Esophagus muscularis mucosa (tissue), 4 donors: ENCODE measurements around the gene ATRX. TPM values are rescaled to one million over a fixed set of nuclear protein-coding genes. Genes with fewer than 3 reads are reported as not detected.

Source experiments
- DNase-seq: peaks from one replicate; pipeline ENCODE4 v3.0.0-alpha.2; 2017; ENCODE audit errors: extremely low spot score
- H3K27ac ChIP-seq, 4 donors: fragments of 200-600 bp; sonication (generic); replicated peaks in 1 of 4; 1 replicate in 3 of 4; 2 replicates in 1 of 4; pipeline ENCODE4 v1.5.1; 2016 to 2019; ENCODE audit warnings: mild to moderate bottlenecking in 1 of 4
- H3K27me3 ChIP-seq, 4 donors: fragments of 200-600 bp; sonication (generic); one replicate each; pipeline versions ENCODE4 v1.5.1 to v1.6.0; 2016 to 2019
- H3K36me3 ChIP-seq, 4 donors: fragments of 200-600 bp; sonication (generic); one replicate each; pipeline ENCODE4 v1.5.1; 2016 to 2019
- H3K4me1 ChIP-seq, 4 donors: fragments of 200-600 bp; sonication (generic); one replicate each; pipeline ENCODE4 v1.5.1; 2016 to 2019
- H3K4me3 ChIP-seq, 4 donors: fragments of 200-600 bp; sonication (generic); 1 replicate in 2 of 4; 2 replicates in 2 of 4; pipeline ENCODE4 v1.5.1; 2016 to 2019; ENCODE audit warnings: mild to moderate bottlenecking in 4 of 4, moderate library complexity in 1 of 4
- H3K9me3 ChIP-seq, 4 donors: fragments of 200-600 bp; sonication (generic); 1 replicate in 3 of 4; 2 replicates in 1 of 4; pipeline ENCODE4 v1.5.1; 2016 to 2019
- CTCF ChIP-seq, 3 experiments: fragments of 200-600 bp in 2 of 3; fragments of 450-650 bp in 1 of 3; sonication (generic) in 2 of 3; IDR thresholded peaks; one replicate each; pipeline ENCODE4 v1.5.1; 2017 to 2019; ENCODE audit warnings: antibody characterized with exemption in 3 of 3, mild to moderate bottlenecking in 2 of 3, moderate library complexity in 1 of 3
- EP300 ChIP-seq: sonication (generic); formaldehyde crosslinking; IDR thresholded peaks from one replicate; pipeline ENCODE4 v1.6.1; 2017; ENCODE audit warnings: antibody characterized with exemption
- POLR2A ChIP-seq: fragments of 450-650 bp; IDR thresholded peaks from one replicate; pipeline ENCODE4 v1.6.1; 2017; ENCODE audit warnings: antibody characterized with exemption, moderate library complexity, mild to moderate bottlenecking, low read depth
- POLR2AphosphoS5 ChIP-seq, 2 donors: sonication (generic); formaldehyde crosslinking; IDR thresholded peaks; one replicate each; pipeline ENCODE4 v1.6.1; 2017; ENCODE audit warnings: antibody characterized with exemption in 2 of 2
- WGBS: methylation state at CpG from one replicate; pipeline ENCODE4 v1.1.5; 2018; 5-methylcytosine and 5-hydroxymethylcytosine counted together
- intact Hi-C: fragments of 100-400 bp; cut with DNase I; formaldehyde crosslinking; loops from one replicate; pipeline ENCODE4 v1.15.1; 2023
- total RNA-seq, 4 donors: library from RNA; depleted of rRNA; stranded (reverse); fragments of >200 nt; gene quantifications; one replicate each; pipeline versions ENCODE4 v1.1.0 to v1.2.1, GENCODE V29; 2016

ATRX gene
- total RNA-seq, 4 donors from 2014 or later: 71.1 to 105 (median 95.8) TPM

DNA sequence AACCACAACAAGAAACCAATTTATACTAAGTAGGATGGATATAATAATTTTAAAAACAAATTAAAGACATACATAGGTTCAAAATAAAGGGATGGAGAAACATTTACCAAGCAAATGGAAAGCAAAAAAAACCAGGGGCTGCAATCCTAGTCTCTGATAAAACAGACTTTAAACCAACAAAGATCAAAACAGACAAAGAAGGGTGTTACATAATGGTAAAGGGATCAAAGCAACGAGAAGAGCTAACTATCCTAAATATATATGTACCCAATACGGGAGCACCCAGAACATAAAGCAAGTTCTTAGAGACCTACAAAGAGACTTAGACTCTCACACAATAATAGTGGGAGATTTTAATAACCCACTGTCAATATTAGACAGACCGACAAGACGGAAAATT, 66.6 kb downstream of the ATRX start:
- intact Hi-C loops: no loop called here
- DNase-seq: no peak
- no peaks in the 10 kb centered on the region for H3K27me3 ChIP-seq
- no peaks in the 10 kb centered on the region for H3K36me3 ChIP-seq
- H3K4me1 ChIP-seq: no peaks in the 10 kb centered on the region
- no peak for TF ChIP-seq EP300
- no peak for TF ChIP-seq CTCF (IDR thresholded peaks at IDR 0.05)
- no peak for TF ChIP-seq POLR2A
- no peak for TF ChIP-seq POLR2AphosphoS5 (IDR thresholded peaks at IDR 0.05)
- WGBS: 88% methylated on average over 4 of the region's 4 CpGs
- H3K27ac ChIP-seq: no peak overlapping the region
- H3K4me3 ChIP-seq: no peak overlapping the region
- no peaks in the 10 kb centered on the region for H3K9me3 ChIP-seq

GRCh38 chrX:77704881-77705280, 81.1 kb downstream of the ATRX start:
- Histone ChIP-seq H3K4me1 (peaks cover 0 to 10% (median 4%) of the 10 kb centered on the region in 4 donors), H3K4me3 (no peak overlapping the region), H3K27me3 (no peaks in the 10 kb centered on the region), H3K36me3 (peaks cover 0 to 9% (median 2%) of the 10 kb centered on the region in 4 donors), H3K9me3 (no peaks in the 10 kb centered on the region), H3K27ac (no peak overlapping the region)
- DNase-seq: no peak
- TF ChIP-seq EP300 (no peak), POLR2AphosphoS5 (IDR thresholded peaks at IDR 0.05) (no peak), CTCF (IDR thresholded peaks at IDR 0.05) (no peak), POLR2A (no peak)
- intact Hi-C loops: no loop called here
- 97% methylated on average over 5 of the region's 6 CpGs for WGBS

DNA sequence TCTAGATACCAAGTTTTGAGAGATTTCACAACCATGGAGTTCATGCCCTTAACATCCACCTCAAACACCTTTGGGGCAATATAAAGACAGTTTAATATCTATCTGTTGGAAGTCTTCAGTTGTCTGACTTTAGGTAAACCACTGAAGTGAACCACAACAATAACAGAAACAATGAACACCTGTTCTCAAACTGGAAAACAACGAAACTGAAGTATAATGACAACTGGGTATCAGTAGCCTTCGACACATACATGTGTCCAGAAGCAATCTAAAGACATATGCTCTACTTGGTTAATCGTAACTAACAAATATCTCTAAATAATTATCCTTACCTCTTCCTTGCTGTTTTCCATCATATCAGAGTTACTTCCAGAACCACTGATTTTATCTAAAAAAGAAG, 87.8 kb downstream of the ATRX start:
- Histone ChIP-seq H3K36me3 (peaks cover 0 to 3% (median 2%) of the 10 kb centered on the region in 4 donors), H3K4me1 (peaks cover 0 to 21% (median 17%) of the 10 kb centered on the region in 4 donors), H3K4me3 (no peak overlapping the region), H3K27me3 (no peaks in the 10 kb centered on the region), H3K27ac (no peak overlapping the region), H3K9me3 (no peaks in the 10 kb centered on the region)
- DNase-seq: no peak
- TF ChIP-seq POLR2AphosphoS5 (IDR thresholded peaks at IDR 0.05) (no peak), EP300 (no peak), CTCF (IDR thresholded peaks at IDR 0.05) (no peak), POLR2A (no peak)
- 63% methylated on average over 3 of the region's 3 CpGs for WGBS
- intact Hi-C loops: no loop called here

- Histone ChIP-seq H3K27me3 (no peaks in the 10 kb centered on the region), H3K4me1 (peaks cover 0 to 17% (median 8%) of the 10 kb centered on the region in 4 donors), H3K9me3 (no peaks in the 10 kb centered on the region), H3K4me3 (no peak overlapping the region), H3K36me3 (peaks cover 0 to 5% (median 0%) of the 10 kb centered on the region in 4 donors), H3K27ac (no peak overlapping the region)
- TF ChIP-seq POLR2AphosphoS5 (IDR thresholded peaks at IDR 0.05): no peak
- no peak for TF ChIP-seq CTCF (IDR thresholded peaks at IDR 0.05)
- TF ChIP-seq EP300: no peak
- intact Hi-C loops: no loop called here
- no peak for DNase-seq
Measured at GRCh38 chrX:77694491-77694890, 91.5 kb downstream of the ATRX start.

GRCh38 chrX:77693594-77693993, 92.4 kb downstream of the ATRX start:
- Histone ChIP-seq H3K4me3 (no peak overlapping the region), H3K4me1 (peaks cover 0 to 17% (median 4%) of the 10 kb centered on the region in 4 donors), H3K36me3 (peaks cover 0 to 5% (median under 1%) of the 10 kb centered on the region in 4 donors), H3K9me3 (no peaks in the 10 kb centered on the region), H3K27me3 (no peaks in the 10 kb centered on the region), H3K27ac (no peak overlapping the region)
- intact Hi-C loops: no loop called here
- no peak for DNase-seq
- 65% methylated on average over 5 of the region's 5 CpGs for WGBS
- TF ChIP-seq EP300: no peak
